ENCODE measurements around the gene NRDC. TPM values are rescaled to one million over a fixed set of nuclear protein-coding genes. Genes with fewer than 3 reads are reported as not detected.

NRDC gene
- total and polyA plus RNA-seq, 9 of the 15 experiments (the other 6 are each of a cell fraction or from before 2014, with no cell fraction given) = 102 to 371 (median 201) TPM

- WGBS (ENCODE audit: insufficient coverage, low coverage, missing lambda C conversion rate) = 94% methylated on average over 2 of the region's 2 CpGs
- Histone ChIP-seq H3K9me1 (ENCODE audit: control insufficient read depth, insufficient read depth, low read length) (no peaks in the 10 kb centered on the region), H3K4me3 (no peak overlapping the region), H3K36me3 (ENCODE audit: control insufficient read depth, insufficient read depth, low read length) (peaks cover 86% of the 10 kb centered on the region), H2AFZ (ENCODE audit: low read depth, low read length) (no peak overlapping the region), H3K4me1 (replicated peaks in 1 of 2; ENCODE audit: control insufficient read depth in 2 of 2, insufficient read depth in 2 of 2, low read length in 2 of 2) (no peaks in the 10 kb centered on the region), H3K9me3 (replicated peaks; ENCODE audit: control insufficient read depth, insufficient read depth, low read depth, low read length) (no peaks in the 10 kb centered on the region), H3K4me2 (ENCODE audit: insufficient read depth, low read length) (no peak overlapping the region), H4K20me1 (replicated peaks; ENCODE audit: control insufficient read depth, insufficient read depth, low read length) (no peaks in the 10 kb centered on the region), H3K27ac (ENCODE audit: extremely low read depth, low read depth, low read length) (no peak overlapping the region), H3K27me3 (ENCODE audit: control insufficient read depth in 2 of 2, insufficient read depth in 2 of 2, low read length in 2 of 2) (no peaks in the 10 kb centered on the region), H3K9ac (ENCODE audit: insufficient read depth in 1 of 2, low read depth in 2 of 2, low read length in 2 of 2) (no peak overlapping the region), H3K79me2 (ENCODE audit: control insufficient read depth, insufficient read depth, low read length) (no peaks in the 10 kb centered on the region)
- DNase-seq (ENCODE audit: extremely low read depth in 1 of 4, low spot score in 3 of 4) (no peak), ATAC-seq (no peak), FAIRE-seq (no peak)
- intact Hi-C loops (cut with micrococcal nuclease) (loop anchor here (10.0 kb wide), 1 partner anchor 205 kb away; no protein-coding TSS in a partner anchor), in situ Hi-C loops (cut with MboI) (no loop called here)
- BruUV-seq (replicated peaks) = no TSS peak
- ChIA-PET POLR2A (interaction anchor here (0.7 to 1.7 kb wide), 2 partner anchors 9 to 23 kb away, joined by 3 to 4 read pairs; no protein-coding TSS in a partner anchor), CTCF (ENCODE audit: low intra/inter-chr PET ratio) (no interaction called here)
- TF ChIP-seq SMARCA4 (IDR thresholded peaks at IDR 0.05) = no peak
- no peak for TF ChIP-seq MLLT1 (IDR thresholded peaks at IDR 0.05)
- TF ChIP-seq IRF1 (CRISPR knock-in tag; IDR thresholded peaks at IDR 0.05; ENCODE audit: borderline replicate concordance) = no peak
- no peak for TF ChIP-seq ZNF639 (CRISPR knock-in tag; conservative IDR thresholded peaks at IDR 0.05 in 1 of 2, IDR thresholded peaks at IDR 0.05 in 1 of 2)
- TF ChIP-seq HIVEP1 (CRISPR knock-in tag; IDR thresholded peaks at IDR 0.05) = no peak
- no peak for TF ChIP-seq ZNF174 (CRISPR knock-in tag; IDR thresholded peaks at IDR 0.05)
- TF ChIP-seq ZKSCAN3 (CRISPR knock-in tag; IDR thresholded peaks at IDR 0.05) = no peak
- TF ChIP-seq NUFIP1 (IDR thresholded peaks at IDR 0.05; ENCODE audit: partially characterized antibody) = no peak
- TF ChIP-seq VEZF1 (CRISPR knock-in tag; IDR thresholded peaks at IDR 0.05) = no peak
- no peak for TF ChIP-seq SREBF1 (IDR thresholded peaks at IDR 0.05; ENCODE audit: borderline replicate concordance, low read depth, low read length)
- TF ChIP-seq SUPT5H (IDR thresholded peaks at IDR 0.05) = no peak
- no peak for TF ChIP-seq EZH2 (IDR thresholded peaks at IDR 0.05; ENCODE audit: borderline replicate concordance, low read depth, low read length)
- TF ChIP-seq CBX1 (IDR thresholded peaks at IDR 0.05; ENCODE audit: low read depth) = no peak
- no peak for TF ChIP-seq E2F1 (CRISPR knock-in tag; IDR thresholded peaks at IDR 0.05)
- TF ChIP-seq MYNN (IDR thresholded peaks at IDR 0.05) = no peak
- TF ChIP-seq MYNN (CRISPR knock-in tag; IDR thresholded peaks at IDR 0.05) = no peak
- no peak for TF ChIP-seq MTA1 (IDR thresholded peaks at IDR 0.05; ENCODE audit: borderline replicate concordance)
Observed at GRCh38 chr1:51799372-51799771, 79.2 kb downstream of the NRDC start.
